HCT116 (cell line): ENCODE data around the gene IGF2. TPM values are rescaled to one million over a fixed set of nuclear protein-coding genes. Genes with fewer than 3 reads are reported as not detected.

Experiments
- ATAC-seq: fragments of 200-7000 bp; cut with Tn5 transposase; 2 replicates; pipeline ENCODE4 v1.9.1; 2020; ENCODE audit warnings: mild to moderate bottlenecking, moderate library complexity
- BruUV-seq: library from RNA; stranded (reverse); fragments of 400-500 nt; replicated peaks from 2 replicates; lab custom pipeline; 2021; lab: Mats Ljungman, UMichigan
- CTCF ChIA-PET: fragments of 300-600 bp; sonication (Branson Sonifier 250); formaldehyde crosslinking; loops from one replicate; lab custom pipeline; 2021; ENCODE audit warnings: antibody characterized with exemption; lab: Charles Lee
- POLR2A ChIA-PET: fragments of 300-600, 350-600 bp; sonication (Branson Sonifier 250); formaldehyde crosslinking; loops from one replicate; lab custom pipeline; 2021; ENCODE audit warnings: antibody characterized with exemption; lab: Charles Lee
- RAD21 ChIA-PET, 2 experiments: fragments of 300-600 bp; sonication (Branson Sonifier 250); formaldehyde crosslinking; loops; one replicate each; lab custom pipeline; 2023; ENCODE audit warnings: low total read pairs in 2 of 2; ENCODE audit not compliant: uncharacterized antibody in 2 of 2, unreplicated experiment in 2 of 2, low non-redundant PET in 1 of 2; lab: Charles Lee
- DNase-seq: peaks from one replicate; pipeline ENCODE4 v3.0.0-alpha.2; 2010; ENCODE audit warnings: low read depth, low spot score
- H2AFZ ChIP-seq: fragments of 200-600 bp; shearing (Covaris generic), sonication (generic); 2 replicates; pipeline ENCODE4 v1.6.1; 2017; ENCODE audit warnings: low read depth, mixed run types, mixed read lengths, antibody characterized with exemption, low read length; ENCODE audit not compliant: poor library complexity, severe bottlenecking
- H3K27ac ChIP-seq: 2 replicates; pipeline ENCODE4 v1.5.1; 2012; ENCODE audit warnings: low read depth, low read length
- H3K27me3 ChIP-seq: fragments of 200-600 bp; sonication (generic); 2 replicates; pipeline ENCODE4 v1.6.1; 2016; ENCODE audit warnings: mixed run types, low read length, mixed read lengths; ENCODE audit not compliant: insufficient read depth
- H3K36me3 ChIP-seq, 2 experiments: fragments of 200-500 bp in 1 of 2; fragments of 200-600 bp in 1 of 2; sonication (Bioruptor generic) in 1 of 2; sonication (generic) in 1 of 2; 2 replicates each; pipeline versions ENCODE4 v1.5.1 to v1.6.1; 2014 to 2016; ENCODE audit warnings: low read length in 2 of 2, inconsistent platforms in 1 of 2, mixed read lengths in 1 of 2, mixed run types in 1 of 2; ENCODE audit not compliant: insufficient read depth in 2 of 2, control insufficient read depth in 1 of 2
- H3K4me1 ChIP-seq, 2 experiments: fragments of 200-600 bp in 1 of 2; sonication (generic) in 1 of 2; 2 replicates each; pipeline versions ENCODE4 v1.5.1 to v1.6.1; 2012 to 2017; ENCODE audit warnings: low read length in 2 of 2, inconsistent platforms in 1 of 2, mild to moderate bottlenecking in 1 of 2, mixed read lengths in 1 of 2, mixed run types in 1 of 2, moderate library complexity in 1 of 2; ENCODE audit not compliant: insufficient read depth in 2 of 2, control insufficient read depth in 1 of 2
- H3K4me2 ChIP-seq: fragments of 200-600 bp; sonication (generic); 2 replicates; pipeline ENCODE4 v1.6.1; 2017; ENCODE audit warnings: mixed run types, low read length, mixed read lengths
- H3K4me3 ChIP-seq, 2 experiments: fragments of 200-600 bp in 1 of 2; sonication (generic) in 1 of 2; replicated peaks in 1 of 2; 2 replicates each; pipeline ENCODE4 v1.5.1; 2011 to 2016; ENCODE audit warnings: low read length in 2 of 2, control low read depth in 1 of 2, low read depth in 1 of 2, mild to moderate bottlenecking in 1 of 2, mixed read lengths in 1 of 2, mixed run types in 1 of 2
- H3K79me2 ChIP-seq: fragments of 200-600 bp; sonication (generic); 2 replicates; pipeline ENCODE4 v1.6.1; 2017; ENCODE audit warnings: mild to moderate bottlenecking, mixed run types, low read length, moderate library complexity, mixed read lengths; ENCODE audit not compliant: insufficient read depth
- H3K9ac ChIP-seq: fragments of 200-600 bp; sonication (generic); 2 replicates; pipeline ENCODE4 v1.6.1; 2016; ENCODE audit warnings: low read length, mixed read lengths
- H3K9me2 ChIP-seq: fragments of 200-600 bp; sonication (generic), shearing (Covaris generic); 2 replicates; pipeline ENCODE4 v1.6.1; 2017; ENCODE audit warnings: mixed run types, mild to moderate bottlenecking, moderate library complexity; ENCODE audit not compliant: insufficient read depth
- H3K9me3 ChIP-seq, 2 experiments: fragments of 200-500 bp in 1 of 2; fragments of 200-600 bp in 1 of 2; sonication (Bioruptor generic) in 1 of 2; sonication (generic) in 1 of 2; 2 replicates each; pipeline ENCODE4 v1.6.1; 2014 to 2017; ENCODE audit warnings: low read length in 2 of 2, mixed read lengths in 2 of 2, inconsistent platforms in 1 of 2, low read depth in 1 of 2, mild to moderate bottlenecking in 1 of 2, mixed run types in 1 of 2, moderate library complexity in 1 of 2; ENCODE audit not compliant: control insufficient read depth in 1 of 2, insufficient read depth in 1 of 2
- H4K20me1 ChIP-seq: fragments of 200-600 bp; sonication (generic), shearing (Covaris generic); 2 replicates; pipeline ENCODE4 v1.6.1; 2017; ENCODE audit warnings: mixed run types, mild to moderate bottlenecking, moderate library complexity; ENCODE audit not compliant: insufficient read depth
- CEBPB ChIP-seq: IDR thresholded peaks from 2 replicates; pipeline ENCODE4 v1.6.1; 2012; ENCODE audit warnings: low read depth
- ELF1 ChIP-seq: IDR thresholded peaks from 2 replicates; pipeline ENCODE4 v1.6.1; 2012; ENCODE audit warnings: low read depth, borderline replicate concordance
- EZH2 ChIP-seq: fragments of 200-600 bp; sonication (generic); IDR thresholded peaks from 2 replicates; pipeline ENCODE4 v1.6.1; 2017; ENCODE audit warnings: antibody characterized with exemption, mixed run types
- EZH2phosphoT487 ChIP-seq: fragments of 200-600 bp; IDR thresholded peaks from 2 replicates; pipeline ENCODE4 v1.6.1; 2018; ENCODE audit warnings: antibody characterized with exemption, borderline replicate concordance
- FOSL1 ChIP-seq: IDR thresholded peaks from 2 replicates; pipeline ENCODE4 v1.6.1; 2012; ENCODE audit warnings: low read depth
- MAX ChIP-seq: IDR thresholded peaks from 2 replicates; pipeline ENCODE4 v1.6.1; 2012
- POLR2A ChIP-seq: IDR thresholded peaks from 2 replicates; pipeline ENCODE4 v1.7.0; 2011; ENCODE audit warnings: borderline replicate concordance; ENCODE audit not compliant: insufficient read depth, insufficient read length; ENCODE audit errors: extremely low read depth
- RAD21 ChIP-seq: IDR thresholded peaks from 2 replicates; pipeline ENCODE4 v1.6.1; 2012; ENCODE audit warnings: low read depth, mild to moderate bottlenecking
- REST ChIP-seq: IDR thresholded peaks from 2 replicates; pipeline ENCODE4 v1.6.1; 2012; ENCODE audit warnings: low read depth
- SIN3A ChIP-seq: IDR thresholded peaks from 2 replicates; pipeline ENCODE4 v1.6.1; 2012; ENCODE audit warnings: low read depth
- SP1 ChIP-seq: IDR thresholded peaks from 2 replicates; pipeline ENCODE4 v1.6.1; 2012; ENCODE audit warnings: low read depth
- SRF ChIP-seq: IDR thresholded peaks from 2 replicates; pipeline ENCODE4 v1.6.1; 2012; ENCODE audit warnings: low read depth
- TCF7L2 ChIP-seq: IDR thresholded peaks from 2 replicates; pipeline ENCODE4 v1.7.0; 2011; ENCODE audit warnings: borderline replicate concordance, inconsistent platforms; ENCODE audit not compliant: insufficient read depth, insufficient read length; ENCODE audit errors: extremely low read depth
- ZFX ChIP-seq: fragments of 450-650 bp; IDR thresholded peaks from 2 replicates; pipeline ENCODE4 v1.6.1; 2017
- intact Hi-C: fragments of 100-400 bp; cut with micrococcal nuclease; formaldehyde crosslinking; loops from 2 replicates; pipeline ENCODE4 v1.10.0; 2022
- total RNA-seq: library from RNA; stranded (reverse); gene quantifications from one replicate; pipeline ENCODE4 v1.2.1, GENCODE V29; 2021; ENCODE audit not compliant: unreplicated experiment
- TF ChIP-seq, protein P1 (sequence below): IDR thresholded peaks from 2 replicates; pipeline ENCODE4 v1.6.1; 2012

IGF2 gene
- total RNA-seq, 1 experiment from 2014 or later = 17.9 TPM

DNA sequence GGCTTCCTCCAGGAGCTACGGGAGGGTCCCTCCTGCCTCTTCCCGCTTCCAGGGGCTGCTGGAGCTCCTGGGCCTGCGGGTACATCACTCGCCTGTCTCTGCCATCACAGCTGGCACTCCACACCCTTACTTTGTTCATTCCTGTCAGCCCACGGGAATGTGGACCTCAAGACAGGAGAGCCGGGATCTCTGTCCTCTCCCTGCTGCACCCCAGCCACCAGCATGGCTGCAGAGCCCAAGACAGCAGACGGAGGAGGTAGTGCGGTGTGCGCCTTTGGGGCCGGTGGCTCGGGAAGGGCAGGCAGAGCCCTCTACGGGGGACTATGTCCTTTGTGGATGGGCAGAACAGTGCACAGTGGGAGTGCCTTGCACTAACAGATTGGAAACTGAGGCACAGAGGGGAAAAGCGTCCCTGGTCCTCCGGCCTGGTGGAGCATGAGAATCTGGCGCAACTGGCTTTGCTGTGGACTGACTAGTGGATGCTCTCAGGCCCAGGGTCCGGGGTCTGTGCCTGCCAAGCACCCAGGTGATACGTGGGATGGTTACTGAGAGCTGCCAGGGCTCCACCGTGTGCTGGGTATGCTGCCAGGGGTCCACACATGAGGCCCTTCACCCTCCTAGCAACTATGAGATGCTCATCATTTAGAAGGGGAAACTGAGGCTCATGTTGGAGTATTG lies 47.3 kb downstream of the IGF2 start:
- no peak overlapping the region for H3K4me3 ChIP-seq
- no peaks in the 10 kb centered on the region for H3K9me3 ChIP-seq
- CTCF ChIA-PET = no interaction called here
- no peaks in the 10 kb centered on the region for H4K20me1 ChIP-seq
- ATAC-seq = no peak
- no peak overlapping the region for H2AFZ ChIP-seq
- RAD21 ChIA-PET = no interaction called here
- no peak overlapping the region for H3K9ac ChIP-seq
- DNase-seq = no peak
- no peak overlapping the region for H3K27ac ChIP-seq
- no peaks in the 10 kb centered on the region for H3K9me2 ChIP-seq
- no peaks in the 10 kb centered on the region for H3K36me3 ChIP-seq
- H3K4me1 ChIP-seq = peaks cover 4 to 19% of the 10 kb centered on the region in 2 experiments; a peak in 2 of 4 replicates
- H3K4me2 ChIP-seq = no peak overlapping the region
- no TSS peak for BruUV-seq
- no peaks in the 10 kb centered on the region for H3K79me2 ChIP-seq
- intact Hi-C loops = no loop called here
- POLR2A ChIA-PET = no interaction called here
- H3K27me3 ChIP-seq = no peaks in the 10 kb centered on the region
- TF ChIP-seq TCF7L2 = no peak
- TF ChIP-seq EZH2 = no peak
- TF ChIP-seq, protein P1, sequence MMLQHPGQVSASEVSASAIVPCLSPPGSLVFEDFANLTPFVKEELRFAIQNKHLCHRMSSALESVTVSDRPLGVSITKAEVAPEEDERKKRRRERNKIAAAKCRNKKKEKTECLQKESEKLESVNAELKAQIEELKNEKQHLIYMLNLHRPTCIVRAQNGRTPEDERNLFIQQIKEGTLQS = no peak
- no peak for TF ChIP-seq ZFX
- TF ChIP-seq ELF1 = no peak
- no peak for TF ChIP-seq SRF
- TF ChIP-seq, all 23 proteins: peak for 0

DNA sequence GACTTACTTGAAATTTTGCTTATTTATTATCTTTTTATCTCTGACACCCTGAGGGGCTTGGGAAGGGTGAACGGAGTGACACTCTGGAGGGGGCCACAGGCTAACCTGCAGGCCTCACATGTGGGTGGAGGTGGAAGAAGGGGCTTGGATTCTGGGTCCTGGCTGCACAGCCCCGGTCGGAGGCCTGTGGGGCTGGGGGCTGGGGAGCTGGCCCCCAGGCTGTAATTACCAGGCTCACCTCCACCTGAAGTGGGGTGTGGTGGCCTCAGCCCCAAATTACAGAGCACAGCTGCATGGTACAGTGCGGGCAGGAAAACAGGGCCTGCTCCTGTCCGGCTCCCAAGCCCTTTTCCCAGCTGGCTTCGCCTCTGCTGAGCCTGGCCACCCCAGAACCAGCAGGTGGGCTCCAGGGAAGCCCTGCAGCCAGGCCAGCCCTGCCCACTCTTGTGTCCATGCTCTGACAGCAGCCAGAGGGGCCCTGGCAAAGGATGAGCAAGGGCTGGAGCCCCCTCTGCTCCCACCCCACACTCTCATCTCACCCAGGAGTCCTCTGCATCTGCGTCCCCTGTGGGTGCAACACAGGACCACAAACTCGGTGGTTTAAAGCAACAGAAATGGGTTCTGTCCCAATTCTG lies 48.0 kb downstream of the IGF2 start:
- no peak overlapping the region for H3K4me2 ChIP-seq
- no peaks in the 10 kb centered on the region for H3K27me3 ChIP-seq
- H3K4me1 ChIP-seq = peaks cover 4 to 19% of the 10 kb centered on the region in 2 experiments; a peak in 2 of 4 replicates
- ChIA-PET CTCF (no interaction called here), RAD21 (no interaction called here), POLR2A (no interaction called here)
- no peak overlapping the region for H3K27ac ChIP-seq
- H2AFZ ChIP-seq = no peak overlapping the region
- H3K9me2 ChIP-seq = no peaks in the 10 kb centered on the region
- no peaks in the 10 kb centered on the region for H4K20me1 ChIP-seq
- H3K9me3 ChIP-seq = no peaks in the 10 kb centered on the region
- no peak overlapping the region for H3K9ac ChIP-seq
- H3K4me3 ChIP-seq = no peak overlapping the region
- no peaks in the 10 kb centered on the region for H3K79me2 ChIP-seq
- BruUV-seq = no TSS peak
- DNase-seq (no peak), ATAC-seq (no peak)
- H3K36me3 ChIP-seq = no peaks in the 10 kb centered on the region
- intact Hi-C loops = no loop called here
- no peak for TF ChIP-seq FOSL1
- TF ChIP-seq TCF7L2 = no peak
- no peak for TF ChIP-seq MAX
- no peak for TF ChIP-seq EZH2phosphoT487
- TF ChIP-seq SRF = no peak
- no peak for TF ChIP-seq REST
- TF ChIP-seq, protein P1 = no peak
- TF ChIP-seq CEBPB = no peak
- TF ChIP-seq RAD21 = no peak
- TF ChIP-seq SP1 = no peak
- no peak for TF ChIP-seq POLR2A
- TF ChIP-seq SIN3A = no peak
